Natural killer cell (primary cell): Measurements from ENCODE around the gene GNG2. TPM values are rescaled to one million over a fixed set of nuclear protein-coding genes. Genes with fewer than 3 reads are reported as not detected.

ENCODE experiments used
- ATAC-seq, 3 donors: fragments of 150-1000 bp in 2 of 3; fragments of 200-7000 bp in 1 of 3; cut with Tn5 transposase; 1 replicate in 1 of 3; 2 replicates in 2 of 3; pipeline ENCODE4 v1.10.0; 2021; ENCODE audit warnings: mild to moderate bottlenecking in 2 of 3, moderate library complexity in 2 of 3
- DNase-seq, 2 donors: peaks; one replicate each; pipeline versions ENCODE4 v3.0.0 to v3.0.0-alpha.2; 2013 to 2021; ENCODE audit warnings: mixed read lengths in 1 of 2
- H3K27ac ChIP-seq: one replicate; pipeline ENCODE4 v1.5.1; 2013; ENCODE audit warnings: mild to moderate bottlenecking, low read length
- H3K27me3 ChIP-seq: one replicate; pipeline ENCODE4 v1.6.1; 2013; ENCODE audit warnings: low read length; ENCODE audit not compliant: control insufficient read depth, insufficient read depth
- H3K36me3 ChIP-seq: one replicate; pipeline ENCODE4 v1.6.1; 2013; ENCODE audit warnings: low read length; ENCODE audit not compliant: control insufficient read depth, insufficient read depth
- H3K4me1 ChIP-seq: one replicate; pipeline ENCODE4 v1.6.1; 2013; ENCODE audit warnings: low read length; ENCODE audit not compliant: control insufficient read depth, insufficient read depth
- H3K4me3 ChIP-seq: one replicate; pipeline ENCODE4 v1.5.1; 2013; ENCODE audit warnings: low read length
- H3K9me3 ChIP-seq: one replicate; pipeline ENCODE4 v1.6.1; 2013; ENCODE audit warnings: low read length; ENCODE audit not compliant: control insufficient read depth, insufficient read depth
- H3K27ac Mint-ChIP-seq, 2 donors: one replicate each; pipeline ENCODE4 v1.8.0; 2022; ENCODE audit warnings: mild to moderate bottlenecking in 2 of 2, mixed read lengths in 2 of 2, moderate library complexity in 1 of 2
- H3K27me3 Mint-ChIP-seq, 2 donors: one replicate each; pipeline ENCODE4 v1.8.0; 2022; ENCODE audit warnings: low read depth in 2 of 2, mixed read lengths in 2 of 2
- H3K36me3 Mint-ChIP-seq: one replicate; pipeline ENCODE4 v1.8.0; 2022; ENCODE audit warnings: mixed read lengths
- H3K4me1 Mint-ChIP-seq, 2 donors: one replicate each; pipeline ENCODE4 v1.8.0; 2022; ENCODE audit warnings: mixed read lengths in 2 of 2
- H3K4me3 Mint-ChIP-seq: one replicate; pipeline ENCODE4 v1.8.0; 2022; ENCODE audit warnings: mild to moderate bottlenecking, moderate library complexity, mixed read lengths
- H3K9me3 Mint-ChIP-seq, 2 donors: one replicate each; pipeline ENCODE4 v1.8.0; 2022; ENCODE audit warnings: mixed read lengths in 2 of 2
- CTCF ChIP-seq: fragments of 200-600 bp; IDR thresholded peaks from one replicate; pipeline ENCODE4 v1.8.0; 2022; ENCODE audit warnings: antibody characterized with exemption
- WGBS: methylation state at CpG from one replicate; pipeline ENCODE4 v1.1.7; 2013; ENCODE audit warnings: missing lambda C conversion rate; ENCODE audit not compliant: insufficient coverage; 5-methylcytosine and 5-hydroxymethylcytosine counted together
- intact Hi-C: fragments of 100-400 bp; cut with micrococcal nuclease; formaldehyde crosslinking; loops from one replicate; pipeline ENCODE4 v1.14.2; 2022
- total RNA-seq, 4 donors: library from RNA; stranded (reverse); fragments of 120-200 nt in 1 of 4; gene quantifications; one replicate each; pipeline versions ENCODE4 v1.2.3 to v1.2.4, GENCODE V29; 2013 to 2022

GNG2 gene
- total RNA-seq, 3 donors from 2014 or later (not counting 1 experiment from before 2014, with no cell fraction given): 552 to 653 (median 582) TPM

GRCh38 chr14:51938137-51938536 is 77.7 kb downstream of the GNG2 start:
- Histone ChIP-seq H3K4me3 (no peak overlapping the region), H3K27ac (no peak overlapping the region), H3K36me3 (peaks cover 8% of the 10 kb centered on the region), H3K4me1 (peaks cover 29% of the 10 kb centered on the region), H3K9me3 (no peaks in the 10 kb centered on the region), H3K27me3 (no peaks in the 10 kb centered on the region)
- no peak for ATAC-seq
- Mint-ChIP-seq H3K27me3 (no peaks in the 10 kb centered on the region), H3K9me3 (no peaks in the 10 kb centered on the region), H3K27ac (peak overlapping the region; percentile 87 to 94), H3K4me3 (peak overlapping the region; percentile 38), H3K4me1 (peaks cover 88 to 93% of the 10 kb centered on the region in 2 donors), H3K36me3 (no peaks in the 10 kb centered on the region)
- intact Hi-C loops: no loop called here
- no peak for TF ChIP-seq CTCF
- WGBS: no CpG with 5 or more reads among the region's 1 CpG
- no peak for DNase-seq

- Histone ChIP-seq H3K27me3 (no peaks in the 10 kb centered on the region), H3K27ac (no peak overlapping the region), H3K36me3 (peaks cover 8% of the 10 kb centered on the region), H3K4me3 (no peak overlapping the region), H3K4me1 (peaks cover 24% of the 10 kb centered on the region), H3K9me3 (no peaks in the 10 kb centered on the region)
- no peaks in the 10 kb centered on the region for H3K9me3 Mint-ChIP-seq
- H3K36me3 Mint-ChIP-seq: no peaks in the 10 kb centered on the region
- WGBS: 95% methylated on average over 2 of the region's 3 CpGs
- intact Hi-C loops: no loop called here
- no peak for TF ChIP-seq CTCF
- no peak for ATAC-seq
- peak overlapping the region; percentile 38 for H3K4me3 Mint-ChIP-seq
- H3K4me1 Mint-ChIP-seq: peaks cover 88 to 92% of the 10 kb centered on the region in 2 donors
- H3K27me3 Mint-ChIP-seq: no peaks in the 10 kb centered on the region
- peak overlapping the region; percentile 87 to 94 for H3K27ac Mint-ChIP-seq
- no peak for DNase-seq
Measured at GRCh38 chr14:51938821-51939220, 78.4 kb downstream of the GNG2 start.

- no peak overlapping the region for H3K4me3 ChIP-seq
- Mint-ChIP-seq H3K27ac (peak overlapping the region; percentile 87 to 94), H3K4me3 (peak overlapping the region; percentile 49), H3K4me1 (peaks cover 88 to 92% of the 10 kb centered on the region in 2 donors), H3K27me3 (no peaks in the 10 kb centered on the region), H3K9me3 (no peaks in the 10 kb centered on the region), H3K36me3 (no peaks in the 10 kb centered on the region)
- DNase-seq (no peak), ATAC-seq (no peak)
- peak overlapping the region; percentile 50 for H3K27ac ChIP-seq
- peaks cover 20% of the 10 kb centered on the region for H3K4me1 ChIP-seq
- no peak for TF ChIP-seq CTCF
- intact Hi-C loops: no loop called here
- H3K9me3 ChIP-seq: no peaks in the 10 kb centered on the region
- 92% methylated on average over 6 of the region's 6 CpGs for WGBS
- H3K36me3 ChIP-seq: peaks cover 8% of the 10 kb centered on the region
- no peaks in the 10 kb centered on the region for H3K27me3 ChIP-seq
Measured at GRCh38 chr14:51939226-51939625, 78.8 kb downstream of the GNG2 start.

GRCh38 chr14:51939755-51940301 is 79.4 kb downstream of the GNG2 start:
- Histone ChIP-seq H3K36me3 (peaks cover 8% of the 10 kb centered on the region), H3K27ac (peak overlapping the region; percentile 50), H3K27me3 (no peaks in the 10 kb centered on the region), H3K9me3 (no peaks in the 10 kb centered on the region), H3K4me3 (no peak overlapping the region), H3K4me1 (peaks cover 20% of the 10 kb centered on the region)
- Mint-ChIP-seq H3K4me1 (peaks cover 88 to 92% of the 10 kb centered on the region in 2 donors), H3K9me3 (no peaks in the 10 kb centered on the region), H3K4me3 (peak overlapping the region; percentile 49), H3K27ac (peak overlapping the region; percentile 87 to 94), H3K36me3 (no peaks in the 10 kb centered on the region), H3K27me3 (no peaks in the 10 kb centered on the region)
- no peak for TF ChIP-seq CTCF
- 75% methylated on average over 10 of the region's 10 CpGs for WGBS
- DNase-seq (no peak), ATAC-seq (peak in 2 of 3 donors; percentile 16 to 42)
- intact Hi-C loops: no loop called here
